Hematopoietic multipotent progenitor cell (in vitro differentiated cells): ENCODE measurements around the gene ANKH. TPM values are rescaled to one million over a fixed set of nuclear protein-coding genes. Genes with fewer than 3 reads are reported as not detected.

ENCODE experiments used
- DNase-seq, 3 donors: peaks; one replicate each; pipeline ENCODE4 v3.0.0-alpha.2; 2011 to 2015; ENCODE audit warnings: low read depth in 2 of 3, low spot score in 2 of 3
- total RNA-seq: library from RNA; depleted of rRNA; stranded (reverse); fragments of >200 nt; gene quantifications from one replicate; pipeline ENCODE4 v1.2.3, GENCODE V29; 2012

The ANKH gene
- total RNA-seq, 1 donor, result 14.0 TPM

DNA sequence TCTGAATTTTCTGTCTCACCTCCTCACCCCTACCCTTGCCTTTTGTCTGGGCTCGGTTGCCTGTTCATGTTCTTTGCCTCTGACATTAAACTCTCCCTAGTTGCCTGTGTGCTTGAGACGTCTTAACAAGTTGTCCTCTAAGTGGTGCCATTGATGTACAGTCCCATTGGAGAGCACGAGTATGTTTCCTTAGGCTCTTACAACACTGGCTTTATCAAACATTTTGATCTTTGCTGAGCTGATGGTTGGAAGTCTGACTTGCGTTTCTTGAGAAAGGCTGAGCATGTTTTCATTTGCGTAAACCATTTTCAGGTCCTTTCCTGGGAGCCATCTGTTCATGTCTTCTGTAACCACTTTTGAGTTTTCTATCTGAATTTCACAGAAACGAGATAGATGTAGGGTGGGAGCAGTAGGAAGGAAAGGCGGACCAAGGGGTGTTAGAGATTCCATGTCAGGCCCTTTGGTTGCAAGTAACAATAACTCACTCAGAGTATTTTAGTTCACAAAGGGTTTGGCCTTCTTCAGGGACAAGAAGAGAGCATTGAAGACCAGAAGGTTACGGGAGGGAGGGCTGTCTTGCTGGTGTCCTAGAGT lies 171.7 kb downstream of the ANKH start:
- DNase-seq, result no peak

DNA sequence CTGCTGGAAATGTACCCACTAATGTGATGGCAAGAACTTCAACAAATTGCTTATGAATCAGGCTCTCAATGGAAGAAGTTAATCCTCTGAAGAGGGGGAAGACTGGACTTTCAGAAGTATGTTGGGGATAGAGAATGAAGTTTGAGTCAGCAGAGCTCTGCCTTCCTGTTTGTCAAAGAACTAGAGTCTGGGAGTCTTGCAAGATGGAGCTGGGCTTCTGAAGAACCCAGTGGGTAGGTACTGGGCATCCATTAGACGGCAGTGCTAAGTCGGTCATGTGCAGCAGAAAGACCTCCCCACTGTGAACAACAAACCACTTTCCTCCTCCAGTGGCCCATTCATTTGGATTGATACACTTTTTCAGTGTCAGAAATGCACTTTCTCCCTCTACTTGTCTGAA lies 172.4 kb downstream of the ANKH start:
- no peak for DNase-seq

DNA sequence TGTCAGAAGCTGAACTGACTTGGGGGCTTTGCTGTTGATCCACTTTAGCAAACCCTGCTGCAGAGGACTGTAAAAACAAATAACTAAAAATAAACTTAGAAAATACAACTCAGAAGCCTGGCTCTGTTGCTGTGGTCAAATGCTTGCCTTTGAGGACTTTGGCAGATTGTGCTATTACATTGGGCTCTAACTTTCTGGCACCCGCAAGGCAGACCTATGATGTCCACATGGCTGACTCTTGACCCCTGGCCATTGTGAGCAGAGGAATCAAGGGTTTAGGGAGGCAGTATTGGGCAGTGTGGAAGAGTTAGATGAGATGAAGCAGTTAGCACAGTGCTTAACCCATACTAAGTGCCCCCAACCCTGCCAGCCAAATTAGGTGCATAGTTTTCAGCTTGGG lies 173.1 kb downstream of the ANKH start:
- no peak for DNase-seq

DNA sequence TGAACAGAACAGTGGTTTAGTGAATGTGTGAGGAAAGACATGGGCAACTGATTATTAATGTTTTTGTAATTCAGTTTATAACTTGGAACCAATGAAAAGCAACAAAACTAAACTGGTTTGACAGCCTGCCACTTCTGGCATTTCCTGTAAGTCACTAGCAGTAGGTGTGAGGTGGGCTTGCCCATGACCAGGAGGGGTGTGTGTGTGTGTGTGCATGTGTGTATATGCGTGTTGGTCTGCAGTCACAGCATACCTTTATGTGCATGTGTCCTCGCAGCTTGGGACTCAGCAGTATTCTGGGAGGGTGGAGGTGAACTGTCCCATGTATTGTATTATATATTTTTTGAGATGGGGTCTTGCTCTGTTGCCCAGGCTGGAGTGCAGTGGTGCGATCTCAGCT lies 174.7 kb downstream of the ANKH start:
- DNase-seq, result no peak

- peak in 1 of 3 donors; percentile 14 for DNase-seq
These were observed 175.5 kb downstream of the ANKH start for GRCh38 chr5:14696057-14696456.

DNA sequence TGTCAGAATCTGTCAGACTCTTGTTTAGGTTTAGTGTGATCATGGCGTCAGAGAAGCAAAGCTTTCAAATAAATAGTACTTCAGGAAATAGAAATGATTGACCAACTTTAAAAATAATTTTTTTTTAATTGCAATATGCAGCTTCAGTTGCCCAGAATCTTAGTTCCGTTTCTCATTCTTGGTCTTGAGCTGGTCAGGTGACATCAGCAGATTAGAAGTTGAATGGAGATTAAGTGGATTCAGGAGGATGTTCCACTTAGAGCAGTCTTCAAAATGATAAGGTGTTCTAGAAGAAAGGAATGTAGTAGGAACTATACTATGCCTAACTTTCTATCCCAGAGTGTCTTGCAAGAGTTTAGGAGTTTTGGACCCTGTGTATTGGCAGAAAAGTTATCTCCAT lies 176.4 kb downstream of the ANKH start:
- DNase-seq, result no peak

DNA sequence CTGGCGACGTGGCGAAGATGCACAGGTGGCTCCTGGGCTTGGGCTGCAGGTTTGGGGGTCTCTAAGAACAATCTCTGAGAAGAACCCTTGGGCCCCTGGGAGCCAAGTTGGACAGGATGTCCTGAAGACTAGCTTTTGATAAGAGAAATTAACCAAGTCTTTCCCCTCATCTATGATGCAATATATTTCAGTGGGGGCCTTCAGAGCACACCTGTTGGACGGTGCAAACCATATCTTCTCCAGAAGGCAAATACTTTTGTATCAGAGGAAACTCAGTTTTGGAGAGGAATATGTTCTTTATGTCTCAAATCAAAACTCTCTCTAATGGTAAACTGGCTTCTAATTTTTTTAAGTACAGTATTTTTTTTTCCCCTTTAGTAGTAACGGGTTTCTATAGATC lies 178.5 kb downstream of the ANKH start:
- DNase-seq, result no peak

GRCh38 chr5:14687023-14687665 lies 184.4 kb downstream of the ANKH start:
- DNase-seq, result no peak

GRCh38 chr5:14686517-14686916 lies 185.1 kb downstream of the ANKH start:
- no peak for DNase-seq

DNA sequence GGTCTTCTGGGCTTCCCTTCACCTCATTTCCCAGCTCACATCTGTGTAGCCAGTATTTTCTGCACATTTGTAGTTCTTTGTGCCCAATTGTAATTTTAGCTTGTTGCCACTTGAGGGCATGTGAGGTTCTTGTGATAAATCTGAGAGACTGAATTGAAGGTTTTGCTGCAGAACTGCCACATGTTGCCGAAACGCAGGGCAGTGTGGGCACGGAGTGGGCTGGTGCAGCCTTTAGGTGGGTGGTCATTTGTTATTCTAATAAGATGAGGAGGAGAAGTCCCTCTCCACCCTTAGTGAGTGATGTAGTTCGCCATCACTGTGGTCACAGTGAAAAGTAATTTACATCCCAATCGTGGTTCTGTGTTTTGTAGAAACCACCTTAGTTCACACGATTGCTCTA lies 185.8 kb downstream of the ANKH start:
- DNase-seq, result peak in 1 of 3 donors; percentile 61

- no peak for DNase-seq
These were observed 186.8 kb downstream of the ANKH start for GRCh38 chr5:14684757-14685156.

DNA sequence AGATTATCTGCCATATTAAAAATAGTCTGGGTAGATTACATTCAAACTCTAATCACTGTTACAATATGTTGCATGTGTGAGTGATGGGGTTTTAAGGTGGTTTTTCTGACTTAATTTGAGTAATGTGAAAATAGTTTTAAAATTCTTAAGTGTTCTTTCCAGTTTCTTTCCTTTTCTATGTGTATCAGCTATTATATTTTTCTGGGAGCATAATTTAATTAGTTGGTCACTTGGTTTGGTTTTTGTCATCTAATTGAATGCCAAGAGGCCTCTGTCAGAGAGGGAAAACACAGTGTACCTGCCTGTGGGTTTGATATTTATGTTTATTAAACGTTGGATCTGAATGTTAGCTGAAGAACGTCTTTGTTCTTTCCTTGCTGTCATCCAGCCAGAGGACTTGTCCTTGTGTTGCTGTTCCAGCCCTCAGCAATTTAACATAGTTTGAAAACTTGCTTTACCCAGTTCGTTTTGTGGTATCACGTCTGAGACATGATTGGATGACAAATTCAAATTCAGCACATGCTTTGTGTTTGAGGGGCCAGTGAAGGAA lies 187.6 kb downstream of the ANKH start:
- no peak for DNase-seq

DNA sequence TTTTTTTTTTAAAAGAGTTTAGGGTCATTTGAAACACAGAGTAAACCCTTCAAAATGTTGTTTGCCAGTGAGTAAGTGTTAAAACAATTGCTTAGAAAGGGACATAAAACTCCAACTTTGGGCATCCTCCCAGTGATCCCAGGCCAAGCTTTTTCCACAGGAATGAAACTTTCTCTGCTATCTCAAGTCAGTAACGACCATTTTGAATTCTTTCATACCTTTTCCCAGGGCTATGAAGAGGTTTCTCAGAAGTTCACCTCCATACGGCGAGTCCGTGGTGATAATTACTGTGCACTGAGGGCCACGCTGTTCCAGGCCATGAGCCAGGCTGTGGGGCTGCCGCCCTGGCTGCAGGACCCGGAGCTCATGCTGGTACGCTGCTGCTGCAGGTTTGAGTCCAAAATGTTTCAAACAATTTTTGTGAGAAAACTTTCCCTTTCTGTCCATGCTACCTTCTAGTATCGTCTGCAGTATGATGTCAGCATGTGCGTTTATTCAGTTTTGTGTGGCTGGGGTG lies 190.3 kb downstream of the ANKH start:
- no peak for DNase-seq

DNA sequence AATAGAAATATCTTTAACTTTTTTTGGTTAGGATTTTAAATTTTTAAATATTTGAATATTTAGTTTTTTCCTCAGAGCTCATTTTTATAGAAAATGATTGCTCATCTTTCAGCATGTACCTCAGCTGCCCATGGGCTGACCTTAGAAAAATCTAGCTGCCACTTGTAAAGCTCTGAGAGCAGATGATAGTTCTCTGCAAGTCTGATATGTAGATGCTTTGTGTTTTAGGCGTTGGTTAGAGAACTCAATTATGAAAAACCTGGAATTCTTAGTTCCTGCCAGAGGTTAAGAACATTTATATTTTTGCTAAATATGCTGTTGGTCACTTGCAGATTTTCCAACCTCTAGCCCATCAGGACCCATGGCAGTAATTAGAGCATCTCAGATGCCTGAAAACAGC lies 192.0 kb downstream of the ANKH start:
- DNase-seq, result no peak

DNA sequence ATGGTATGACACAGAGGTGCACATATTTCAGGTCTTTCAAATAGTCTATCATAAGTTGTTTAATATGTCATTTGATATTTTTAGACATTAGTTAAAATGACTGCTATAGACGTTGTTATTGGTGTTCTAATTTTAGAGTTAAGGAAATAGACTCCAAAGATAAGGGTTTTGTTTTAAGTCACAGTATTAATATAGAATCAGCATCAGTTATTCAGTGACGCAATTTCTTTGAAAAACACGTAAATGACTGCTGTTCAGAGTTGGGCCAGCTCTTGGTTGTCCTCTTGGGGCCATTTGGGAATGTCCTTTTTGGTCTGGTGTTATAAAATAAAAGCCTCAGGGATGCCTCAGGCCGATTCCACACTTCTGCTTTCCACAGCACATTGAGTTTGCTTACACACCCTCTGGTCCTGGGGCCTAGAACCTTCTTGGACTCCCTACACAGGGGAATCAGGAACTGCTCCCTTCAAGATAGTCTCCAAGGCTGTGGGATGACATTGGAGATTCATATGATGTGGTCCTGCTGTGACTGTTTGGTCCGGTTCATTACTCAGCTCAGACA lies 192.7 kb downstream of the ANKH start:
- DNase-seq, result no peak

- DNase-seq, result peak in 2 of 3 donors; percentile 59 to 70
These were observed 195.3 kb downstream of the ANKH start for GRCh38 chr5:14676320-14676719.

DNA sequence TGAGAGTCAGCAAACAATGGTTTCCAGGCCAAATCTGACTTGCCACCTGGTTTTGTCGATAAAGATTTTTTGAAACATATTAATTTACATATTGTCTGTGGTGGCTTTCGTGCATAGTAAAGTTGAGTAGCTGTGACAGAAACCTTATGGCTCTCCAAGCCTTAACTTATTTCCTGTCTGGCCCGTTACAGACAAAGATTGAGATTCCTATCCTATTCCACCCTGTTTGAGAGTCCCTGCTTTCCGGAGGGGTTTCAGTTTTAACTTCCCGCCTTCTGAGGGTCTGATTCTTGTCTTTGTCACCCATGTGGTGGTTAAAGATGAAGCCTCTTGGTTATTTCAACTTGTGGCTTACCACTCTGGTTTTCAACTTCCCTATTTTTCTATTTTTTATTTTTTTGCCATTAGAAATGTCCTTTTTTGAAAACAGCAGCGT lies 195.7 kb downstream of the ANKH start:
- DNase-seq, result peak in 2 of 3 donors; percentile 84 to 91

GRCh38 chr5:14674983-14675854 lies 196.4 kb downstream of the ANKH start:
- no peak for DNase-seq

- no peak for DNase-seq
These were observed 198.1 kb downstream of the ANKH start for GRCh38 chr5:14673443-14673842.

DNA sequence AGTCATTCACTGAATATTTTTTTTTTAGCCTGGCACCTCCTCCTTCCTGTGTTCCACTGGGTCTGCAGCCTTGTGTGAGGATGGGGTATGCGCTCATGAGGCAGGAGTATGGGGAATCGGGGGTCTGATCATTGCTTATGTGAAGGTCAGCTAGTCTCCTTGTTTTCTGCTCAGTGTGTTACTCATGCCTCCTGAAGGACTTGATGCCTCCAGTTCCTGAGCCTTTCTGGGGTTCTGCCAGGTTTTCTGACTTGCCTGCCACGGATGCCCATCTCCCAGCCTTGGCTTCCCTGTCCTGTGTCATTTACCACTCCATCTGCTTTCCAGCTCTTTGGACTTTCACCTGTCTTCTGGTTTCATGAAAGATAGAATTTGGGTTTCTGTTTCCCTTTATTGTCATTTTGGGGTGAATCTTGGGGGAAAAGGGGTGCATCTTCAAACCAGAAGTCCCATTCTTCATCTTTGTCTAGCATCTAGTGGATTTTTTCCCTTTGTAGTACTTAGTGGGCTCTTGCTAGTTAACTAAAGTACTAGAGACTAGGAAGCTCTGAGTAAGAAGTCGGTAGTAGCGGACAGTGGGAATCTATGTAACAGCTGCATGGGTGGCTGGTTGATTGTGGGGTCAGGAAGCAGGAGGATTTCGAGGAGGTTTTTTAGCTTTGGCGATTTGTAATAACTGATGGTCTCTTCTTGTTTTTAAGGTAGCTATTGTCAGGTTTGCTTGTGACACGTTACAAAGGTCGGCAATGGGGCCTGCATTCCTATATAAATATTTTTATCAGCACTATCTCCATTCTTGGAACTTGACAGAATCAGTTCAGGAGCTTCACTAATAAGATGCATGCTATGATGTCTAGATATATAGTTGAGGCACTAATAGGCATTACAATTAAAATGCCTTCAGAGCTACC lies 198.8 kb downstream of the ANKH start:
- DNase-seq, result no peak
